HG03175 (cell line): ENCODE measurements around the gene BCOR.

Experiments
- ATAC-seq: cut with Tn5 transposase; IDR thresholded peaks from one replicate; pipeline ENCODE4 v1.9.1; 2021; ENCODE audit warnings: mild to moderate bottlenecking, moderate library complexity; ENCODE audit not compliant: unreplicated experiment

The BCOR gene

DNA sequence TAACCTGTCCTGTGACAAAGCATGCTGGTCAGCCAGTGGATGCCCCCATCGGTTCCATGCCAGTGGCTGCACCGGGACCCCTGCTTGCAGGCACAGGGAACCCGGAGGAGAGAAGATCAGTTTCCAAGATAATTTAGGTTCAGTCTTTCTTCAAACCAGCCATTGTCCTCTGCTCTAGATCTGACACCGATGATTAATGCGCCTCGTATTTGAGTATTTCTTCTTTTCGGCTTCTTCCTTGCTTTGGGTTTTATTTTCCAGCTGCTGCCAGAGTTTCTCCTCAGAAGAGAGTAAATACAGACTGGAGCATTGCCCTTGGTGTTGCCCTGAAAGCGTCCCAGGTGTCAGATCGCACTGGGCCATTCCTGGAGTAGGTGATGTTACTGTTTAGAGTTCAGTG, 19.2 kb upstream of the BCOR start:
- no peak for ATAC-seq

GRCh38 chrX:40112996-40113395, 15.2 kb upstream of the BCOR start:
- ATAC-seq, result no peak

GRCh38 chrX:40111868-40112267, 14.1 kb upstream of the BCOR start:
- ATAC-seq, result no peak

DNA sequence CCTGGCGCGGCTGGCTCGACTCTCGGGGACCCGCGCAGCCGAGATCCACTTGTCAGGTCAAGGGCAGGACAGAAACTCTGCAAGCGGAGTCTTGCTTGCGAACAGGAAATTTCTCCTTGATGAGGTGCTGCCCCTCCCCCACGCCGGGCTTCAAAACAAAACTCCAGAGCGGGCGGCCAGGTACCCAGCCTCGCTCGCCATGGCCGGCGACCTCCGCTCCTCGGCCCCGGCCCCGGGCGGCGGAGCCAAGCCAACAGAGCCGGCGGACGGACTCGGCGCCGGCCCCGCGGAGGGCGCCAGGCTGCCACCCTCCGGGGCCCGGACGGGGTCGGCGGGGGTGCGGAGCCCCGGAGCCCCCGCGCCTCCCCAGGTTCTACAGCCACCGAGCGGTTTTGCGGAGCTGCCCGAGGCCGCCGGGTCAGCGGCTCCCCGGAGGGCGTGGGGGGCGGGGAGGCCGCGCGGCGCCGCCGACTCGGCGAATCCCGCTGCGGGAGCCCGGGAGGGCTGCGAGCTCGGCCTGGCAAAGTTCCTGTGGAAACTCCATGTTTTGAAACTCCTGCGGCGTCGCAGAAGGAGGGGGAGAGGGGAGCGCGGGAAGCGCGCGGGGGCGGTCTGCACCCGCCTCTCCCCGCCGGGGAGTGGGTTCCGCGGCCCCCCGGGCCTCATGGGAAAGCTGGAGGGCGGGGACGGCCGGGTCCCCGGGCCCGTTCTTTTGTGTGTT, 11.7 kb upstream of the BCOR start:
- ATAC-seq, result no peak

DNA sequence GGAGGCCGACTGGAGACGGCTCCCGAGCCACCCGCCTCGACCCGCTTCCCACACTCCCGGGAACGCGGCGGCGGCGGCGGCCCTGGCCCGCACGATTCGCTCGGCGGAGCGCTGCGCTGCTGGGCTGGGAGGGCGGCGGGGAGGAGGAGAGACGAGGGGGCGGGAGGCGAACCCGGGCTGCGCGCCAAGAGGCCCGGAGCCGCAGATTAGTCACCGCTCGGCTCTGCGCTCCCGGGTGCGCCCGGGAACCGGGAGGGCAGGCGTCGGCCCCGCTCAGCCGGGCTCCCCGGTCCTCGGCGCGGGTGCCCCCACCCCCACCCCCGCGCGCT, 11.2 kb upstream of the BCOR start:
- no peak for ATAC-seq

DNA sequence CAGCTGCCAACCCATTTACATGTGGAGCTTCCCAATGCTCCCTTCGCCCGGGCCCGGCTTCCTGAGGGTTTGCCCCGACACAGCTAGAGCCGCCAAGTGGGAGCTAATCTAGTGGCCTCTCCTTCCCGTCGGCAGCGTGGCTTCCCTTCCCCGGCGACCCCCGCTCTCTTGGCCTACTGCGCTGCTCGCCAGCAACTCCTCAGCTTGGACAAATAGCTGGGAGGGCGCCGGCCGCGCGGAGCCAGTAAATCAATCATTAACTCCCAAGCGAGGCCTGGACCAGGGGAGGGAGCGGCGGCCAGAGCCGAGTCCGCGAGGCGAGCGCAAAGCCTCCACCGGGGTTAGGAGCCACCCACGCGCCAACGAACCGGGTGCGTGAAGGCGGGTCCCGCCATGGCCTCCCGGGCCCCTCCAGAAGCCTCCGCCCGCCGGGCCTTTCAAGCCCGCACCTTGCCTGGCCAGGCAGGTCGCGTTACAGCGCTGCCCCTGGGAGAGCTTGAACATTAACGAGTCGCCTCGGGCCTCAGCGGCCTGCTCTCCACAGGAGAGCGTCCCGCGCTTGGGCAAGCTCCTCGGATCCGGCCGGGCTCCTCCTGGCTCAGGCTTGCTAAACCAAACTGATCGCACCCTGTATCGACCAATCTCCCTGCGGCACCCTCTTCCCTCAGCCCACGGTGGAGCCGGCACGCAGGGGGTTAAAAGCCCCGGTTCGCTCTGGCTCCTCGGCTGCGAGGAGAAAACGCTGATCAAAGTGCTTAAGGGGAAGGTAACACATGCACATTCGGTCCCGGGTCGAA, 10.6 kb upstream of the BCOR start:
- no peak for ATAC-seq

DNA sequence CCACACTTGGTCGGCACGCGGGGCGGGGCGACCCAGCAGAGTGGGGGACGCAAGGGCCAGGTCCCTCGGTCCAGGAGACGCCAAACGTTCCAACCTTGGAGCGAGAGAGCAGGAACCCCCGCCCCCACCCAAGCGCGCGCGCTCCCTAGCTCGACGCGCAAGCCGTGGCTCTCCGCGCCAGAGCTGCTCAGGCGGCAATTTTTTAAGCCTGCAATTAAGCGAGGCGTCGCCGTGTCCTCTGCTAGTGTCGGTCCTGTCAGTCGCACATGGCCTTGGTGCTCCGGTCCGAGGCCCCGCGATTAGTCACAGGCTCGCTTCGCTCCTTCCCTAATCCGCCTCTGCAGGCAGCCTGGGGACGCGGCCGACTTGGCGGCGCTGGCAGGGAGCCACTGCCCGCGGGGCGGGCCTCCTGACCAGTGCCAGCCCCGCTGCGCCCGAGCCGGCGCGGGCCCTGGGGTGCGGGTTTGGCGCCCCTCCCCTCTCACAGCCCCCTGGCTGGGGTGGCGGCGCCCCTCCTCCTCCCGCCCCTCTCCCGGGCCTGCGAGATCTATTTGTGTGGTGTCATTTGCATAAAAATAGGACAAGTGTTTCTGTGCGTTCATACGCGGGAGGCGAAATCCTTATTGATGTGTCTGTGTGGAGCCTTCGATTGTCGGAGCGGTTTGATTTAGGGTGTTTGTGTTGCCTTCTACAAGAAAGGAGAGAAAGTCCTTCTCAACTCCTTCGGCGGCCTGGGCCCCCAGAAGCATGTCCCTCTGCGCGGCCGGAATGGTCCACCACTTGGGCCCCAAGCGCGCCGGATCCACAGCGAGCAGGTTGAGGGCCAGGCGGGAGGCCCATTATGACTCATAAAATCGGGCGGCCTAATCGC, 9.8 kb upstream of the BCOR start:
- ATAC-seq, result no peak

DNA sequence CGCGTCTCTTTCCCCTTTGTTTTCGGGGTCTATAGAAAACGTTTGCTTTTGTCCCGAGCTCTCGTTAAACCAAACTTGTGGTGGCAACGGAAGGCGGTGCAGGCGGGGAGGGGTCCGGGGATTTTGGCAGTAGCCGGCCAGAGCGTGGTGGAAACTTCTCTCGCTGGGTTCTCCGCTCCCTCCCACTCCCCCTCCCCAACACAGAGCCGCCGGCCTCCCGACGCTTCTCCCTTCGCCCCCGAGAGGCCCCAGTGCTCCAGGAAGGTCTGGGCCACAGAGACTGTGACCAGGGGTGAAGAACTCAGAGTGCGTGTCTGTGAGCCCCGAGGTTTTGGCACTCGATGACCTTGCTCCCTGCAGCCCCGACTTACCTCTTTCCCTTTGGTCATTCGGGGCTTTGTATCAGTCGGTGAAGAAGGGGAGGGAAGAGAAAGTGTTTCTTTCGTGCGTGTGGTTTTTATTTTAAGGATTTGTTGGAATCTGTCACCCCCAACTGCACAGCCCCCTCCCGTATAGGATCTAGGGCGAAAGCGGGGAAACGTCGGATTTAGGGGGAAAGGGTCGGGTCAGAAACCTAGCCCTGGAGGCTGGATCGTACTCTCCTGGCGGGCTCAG, 9.0 kb upstream of the BCOR start:
- ATAC-seq, result no peak

- ATAC-seq, result no peak
Observed at GRCh38 chrX:40105835-40106675, 8.3 kb upstream of the BCOR start.

GRCh38 chrX:40104985-40105834, 7.5 kb upstream of the BCOR start:
- peak; percentile 42 for ATAC-seq

GRCh38 chrX:40104630-40104984, 6.8 kb upstream of the BCOR start:
- no peak for ATAC-seq

DNA sequence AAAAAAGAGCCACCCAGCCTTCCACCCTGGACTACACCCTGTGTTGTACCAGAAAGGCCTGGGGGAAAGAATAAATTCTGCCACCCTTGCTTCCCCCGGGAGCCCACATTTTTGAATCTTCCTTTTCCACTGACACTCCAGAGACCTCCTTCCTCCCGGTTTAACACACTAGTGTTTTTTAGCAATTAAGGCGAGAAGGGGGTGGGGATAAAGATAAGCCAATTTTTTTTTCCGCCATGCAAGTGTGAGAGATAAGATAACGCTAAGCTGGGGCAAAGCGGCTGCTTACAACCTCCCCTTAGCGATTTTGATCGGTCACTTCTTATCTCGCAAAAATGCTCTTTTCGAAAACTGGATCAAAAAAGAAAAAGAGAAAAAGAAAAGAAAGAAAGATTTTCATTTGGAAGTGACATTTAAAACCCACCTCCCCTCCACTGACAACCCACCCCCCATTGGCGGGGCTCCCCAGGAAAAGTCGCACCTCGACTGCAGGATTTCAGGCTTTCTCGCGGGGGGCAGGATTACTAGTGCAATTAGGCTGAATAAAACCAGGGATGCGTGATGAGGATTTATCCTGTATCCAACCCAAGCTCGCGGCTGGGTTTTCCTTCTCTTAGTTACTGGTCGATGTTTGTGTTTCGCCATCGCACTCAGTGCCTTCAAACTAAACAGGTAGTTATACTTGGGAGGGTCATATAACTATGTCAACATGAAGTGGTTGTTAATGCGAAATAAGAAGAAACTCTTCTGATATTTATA, 6.0 kb upstream of the BCOR start:
- no peak for ATAC-seq

GRCh38 chrX:40102393-40103381, 4.9 kb upstream of the BCOR start:
- ATAC-seq, result no peak

GRCh38 chrX:40101430-40101802, 3.7 kb upstream of the BCOR start:
- no peak for ATAC-seq

- no peak for ATAC-seq
Observed at GRCh38 chrX:40100537-40101429, 3.0 kb upstream of the BCOR start.

DNA sequence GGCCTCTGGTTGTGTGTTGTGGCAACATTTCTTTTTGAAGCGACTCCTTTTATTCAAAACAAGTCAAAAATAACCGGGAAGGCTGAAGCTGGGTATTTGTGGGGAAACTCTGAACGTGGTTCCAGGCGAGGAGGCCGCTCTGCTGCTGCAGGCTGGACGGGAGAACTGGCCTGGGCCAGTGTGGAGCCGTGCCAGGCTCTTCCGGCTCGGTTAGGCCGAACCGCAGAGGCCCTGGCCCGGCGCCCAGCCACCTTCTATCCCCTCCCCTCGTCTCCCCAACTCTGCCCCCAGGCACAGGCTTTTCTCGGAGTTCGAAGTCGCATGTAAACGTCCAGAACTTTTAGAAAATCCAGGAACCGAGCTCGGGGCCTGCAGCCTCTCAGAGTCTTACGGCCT, 2.4 kb upstream of the BCOR start:
- no peak for ATAC-seq
